GM18508 (cell line): ENCODE measurements around the gene PPM1L.

Experiments
- ATAC-seq: cut with Tn5 transposase; IDR thresholded peaks from one replicate; pipeline ENCODE4 v1.9.1; 2021; ENCODE audit warnings: moderate number of reproducible peaks; ENCODE audit not compliant: insufficient read depth, unreplicated experiment

PPM1L gene

DNA sequence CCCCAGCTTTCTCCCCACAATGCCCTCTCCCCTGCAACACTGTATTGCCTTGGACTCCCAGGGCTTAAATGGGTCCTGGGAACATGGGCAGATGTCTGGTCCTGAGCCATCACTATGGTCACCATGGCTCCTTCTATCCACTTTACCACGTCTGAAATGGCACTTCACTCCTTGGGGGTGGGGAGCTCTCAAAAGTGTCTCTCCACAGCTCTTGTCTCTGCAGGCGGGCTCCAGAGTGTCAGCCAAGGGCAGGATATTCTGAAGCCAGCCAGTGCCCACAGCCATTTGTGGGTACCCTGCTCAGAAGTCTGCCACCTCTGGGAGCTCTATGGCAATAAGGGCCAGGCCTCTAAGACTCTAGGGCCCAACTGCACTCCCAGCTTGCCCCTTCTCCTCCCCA lies 163.9 kb downstream of the PPM1L start:
- no peak for ATAC-seq

DNA sequence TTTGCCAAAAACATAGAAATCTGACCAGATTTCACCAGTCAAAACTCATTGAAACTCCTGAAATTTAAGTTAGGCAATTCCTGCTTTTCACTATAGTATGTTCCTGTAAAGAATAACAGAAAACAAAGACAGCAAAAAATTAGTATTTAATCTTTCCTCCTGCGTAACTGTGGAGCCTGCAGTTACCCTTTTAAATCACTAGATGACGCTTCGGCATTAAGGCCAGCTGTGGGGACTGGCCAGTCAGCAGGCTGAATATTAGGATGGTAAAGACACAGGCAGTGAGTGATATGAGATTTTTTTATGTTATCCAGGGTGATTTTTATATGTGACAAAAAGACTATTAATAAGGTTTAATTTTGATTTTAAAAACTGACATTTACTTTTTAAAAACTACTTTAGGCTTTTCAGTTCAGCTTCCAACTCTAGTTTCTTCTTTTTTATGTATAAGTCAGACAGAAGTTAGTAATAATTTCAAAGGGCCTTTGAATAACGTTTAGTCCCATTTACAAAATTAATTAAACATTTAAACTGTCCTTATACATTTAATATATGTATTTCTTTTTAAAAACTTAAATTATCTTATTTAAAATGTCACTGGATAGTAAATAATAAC lies 165.1 kb downstream of the PPM1L start:
- ATAC-seq, result no peak

DNA sequence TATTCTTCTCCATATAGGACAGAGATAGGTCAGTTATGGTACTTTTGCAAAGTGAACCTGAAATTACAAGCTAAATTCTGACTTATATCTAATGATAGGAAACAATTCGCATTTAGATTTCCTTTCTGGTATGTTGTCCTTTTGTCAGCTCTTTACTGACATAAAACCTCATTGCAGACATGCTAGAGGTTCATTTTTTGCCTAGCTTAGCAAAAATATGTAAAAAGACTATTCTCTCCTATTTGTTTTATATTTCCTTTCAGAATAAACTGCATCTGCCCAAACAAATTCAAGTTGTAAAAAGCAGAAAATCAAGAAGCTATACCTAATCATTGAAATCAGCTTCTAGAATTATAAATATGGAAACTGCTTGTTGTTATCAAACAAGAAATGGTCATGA lies 168.7 kb downstream of the PPM1L start:
- no peak for ATAC-seq

DNA sequence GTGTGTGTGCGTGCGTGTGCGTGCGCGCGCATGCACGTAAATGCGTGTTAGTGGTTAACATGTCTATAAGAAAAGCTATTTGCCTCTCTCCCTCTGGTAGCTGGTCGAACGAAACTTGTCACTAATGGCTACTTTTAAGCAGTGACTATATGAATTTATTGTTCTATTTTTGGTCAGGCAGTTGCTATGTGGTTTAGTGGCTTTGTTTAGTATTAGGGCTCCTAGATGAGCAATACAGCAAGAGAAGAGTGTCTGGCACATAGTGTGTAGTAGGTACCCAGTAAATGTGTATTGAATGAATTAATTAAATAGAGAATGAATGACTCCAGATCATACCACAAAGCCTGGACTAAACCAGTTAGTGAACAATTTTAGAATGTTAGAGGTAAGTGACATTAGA lies 171.6 kb downstream of the PPM1L start:
- no peak for ATAC-seq

DNA sequence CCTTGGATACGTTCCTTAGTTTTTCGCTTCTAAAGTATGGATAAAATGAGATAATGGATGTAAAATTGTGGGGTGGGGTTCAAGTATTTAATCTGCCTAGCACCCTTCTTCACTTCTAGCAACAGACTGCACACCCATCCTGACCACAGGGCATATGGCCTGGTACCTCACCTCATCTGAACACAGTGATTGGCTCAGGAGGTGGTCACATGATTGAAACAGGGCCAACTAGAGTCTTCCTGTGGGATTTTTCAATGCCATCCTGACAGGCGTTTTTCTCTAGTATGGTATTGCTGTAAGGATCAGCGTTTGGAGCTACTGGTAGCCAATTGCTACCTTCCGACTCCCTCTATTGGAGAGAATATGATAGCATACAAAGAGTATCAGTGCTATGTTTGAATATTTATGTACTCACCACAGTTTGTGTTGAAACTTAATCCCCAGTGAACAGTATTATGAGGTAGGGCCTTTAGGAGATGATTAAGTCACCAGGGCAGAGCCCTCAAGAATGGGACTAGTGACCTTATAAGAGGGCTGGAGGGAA lies 172.2 kb downstream of the PPM1L start:
- no peak for ATAC-seq

DNA sequence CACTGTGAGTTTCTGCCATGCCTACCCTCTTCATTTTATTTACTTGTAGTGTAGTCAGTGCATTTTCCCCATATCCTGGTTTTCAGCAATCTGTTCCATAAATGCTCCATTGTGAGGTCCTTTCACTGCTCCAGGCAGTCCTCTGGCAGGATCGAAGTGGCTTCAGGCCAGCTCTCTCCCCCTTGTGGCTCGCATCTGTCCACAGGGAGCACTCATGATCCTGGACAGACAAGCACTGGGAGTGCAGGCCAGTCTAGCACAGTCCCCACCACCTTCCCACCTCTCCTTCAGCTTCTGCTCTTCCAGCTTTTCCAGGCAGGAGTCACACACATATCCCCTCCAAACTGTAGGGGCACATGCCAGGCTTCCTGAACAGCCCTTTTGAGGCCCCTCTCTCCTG lies 173.6 kb downstream of the PPM1L start:
- ATAC-seq, result no peak

DNA sequence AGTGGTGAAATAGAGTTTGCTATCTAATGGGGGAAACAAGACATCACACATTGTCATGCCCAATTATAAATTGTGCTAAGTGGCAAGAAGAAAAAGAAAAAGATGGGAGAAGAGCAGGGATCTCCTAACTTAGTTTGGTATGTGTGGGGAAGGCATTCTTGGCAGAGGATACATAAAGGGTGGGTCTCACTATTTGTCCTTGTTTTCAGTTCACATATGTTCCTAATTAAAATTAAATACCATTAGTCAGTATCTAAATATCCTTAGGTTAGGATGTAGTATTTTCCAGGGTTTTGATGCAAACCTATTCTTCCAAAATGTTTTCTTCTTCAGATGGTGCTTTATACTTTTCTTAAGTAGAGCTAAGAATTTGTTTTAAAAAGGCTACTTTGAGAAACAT lies 175.4 kb downstream of the PPM1L start:
- no peak for ATAC-seq

DNA sequence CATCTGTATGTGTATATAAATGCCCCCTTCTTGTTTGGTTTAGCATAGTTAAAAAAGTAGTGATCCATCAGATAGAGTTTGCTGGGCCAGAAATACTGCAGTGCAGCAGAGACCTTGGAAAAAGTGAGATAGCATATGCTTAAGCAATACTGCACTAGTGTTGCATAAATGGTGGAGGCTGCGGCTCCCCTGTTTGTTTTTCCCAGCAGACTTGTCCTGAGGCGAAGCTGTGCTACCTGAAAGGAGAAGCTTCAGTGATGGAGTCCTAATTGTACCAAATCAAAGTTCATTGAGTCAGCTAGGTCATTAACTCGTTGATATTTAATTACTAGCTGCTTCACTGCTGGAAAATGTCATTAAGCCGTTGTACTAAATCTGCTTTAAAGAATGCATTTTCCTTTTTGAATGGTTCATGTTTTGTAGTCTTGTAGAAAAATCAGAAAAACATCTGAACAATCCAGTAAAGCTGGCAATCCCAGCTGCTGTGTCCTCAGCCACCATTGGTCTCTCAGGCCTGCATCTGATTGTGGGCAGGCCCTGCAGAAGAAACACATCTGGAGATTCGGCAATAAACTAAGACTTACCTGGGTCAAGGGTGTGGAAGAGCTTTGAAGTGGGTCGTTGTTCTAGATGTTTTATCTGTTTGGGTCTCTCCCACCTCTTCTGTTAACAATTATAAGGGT lies 179.5 kb downstream of the PPM1L start:
- ATAC-seq, result no peak

DNA sequence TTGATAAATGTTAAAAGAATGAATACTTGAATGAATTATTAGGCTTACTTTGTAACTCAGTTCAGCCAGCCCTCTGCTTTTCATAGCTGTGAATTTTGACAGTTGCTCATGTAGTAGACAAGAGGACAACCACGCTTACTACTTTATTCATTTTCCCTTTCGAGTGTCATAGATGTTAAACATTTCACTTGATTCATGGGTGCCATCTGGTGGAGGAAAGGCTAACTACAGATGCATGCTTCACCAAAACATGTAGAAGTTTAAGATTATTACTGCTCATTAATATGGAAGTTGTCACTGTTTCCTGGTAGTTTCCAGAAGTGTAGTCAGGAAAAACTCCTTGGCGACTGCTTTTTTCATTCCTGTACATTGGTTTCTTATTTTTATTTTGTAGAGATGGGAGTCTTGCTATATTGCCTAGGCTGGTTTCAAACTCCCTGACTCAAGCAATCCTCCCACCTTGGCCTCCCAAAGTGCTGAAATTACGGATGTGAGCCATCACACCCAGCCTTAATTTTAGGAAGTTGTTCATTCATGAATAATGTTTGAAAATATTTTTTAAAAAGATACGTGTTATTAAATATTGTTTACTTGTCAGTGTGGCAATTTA lies 186.0 kb downstream of the PPM1L start:
- peak; percentile 82 for ATAC-seq

DNA sequence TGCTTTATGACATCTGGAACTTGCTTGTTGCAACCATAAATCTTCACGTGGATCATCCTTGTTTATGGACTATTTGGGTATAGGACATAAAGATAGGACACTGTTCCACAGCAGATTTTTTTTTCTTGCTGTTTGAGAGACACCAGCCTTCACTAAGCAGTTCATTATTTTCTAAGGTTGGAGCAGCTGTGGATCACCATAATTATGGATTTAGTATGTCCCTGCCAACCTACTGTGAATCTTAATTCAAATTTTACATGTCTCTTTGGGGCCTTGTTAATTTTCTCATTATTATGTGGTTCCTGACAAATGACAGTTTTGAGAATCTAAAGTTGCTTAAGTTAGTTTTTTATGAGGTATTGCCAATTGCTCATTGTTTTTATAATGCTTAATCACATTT lies 188.0 kb downstream of the PPM1L start:
- no peak for ATAC-seq

DNA sequence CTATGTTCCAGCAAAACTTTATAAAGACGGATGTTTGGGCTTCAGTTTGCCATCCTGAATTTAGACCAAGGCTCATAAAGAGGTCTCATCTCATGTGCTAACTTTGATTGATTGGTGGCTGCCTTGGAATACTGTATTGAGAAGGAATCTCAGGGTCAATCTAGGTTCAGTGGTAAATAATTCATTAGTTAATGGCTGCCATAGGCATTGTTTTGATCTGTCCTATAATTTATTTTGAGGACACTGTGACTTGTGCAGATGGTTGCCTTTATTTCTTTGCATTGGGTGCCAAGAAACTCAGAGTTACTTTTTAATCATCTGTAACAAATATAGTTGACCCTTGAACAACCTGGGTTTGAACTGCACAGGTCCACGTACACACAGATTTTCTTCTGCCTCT lies 189.3 kb downstream of the PPM1L start:
- no peak for ATAC-seq

DNA sequence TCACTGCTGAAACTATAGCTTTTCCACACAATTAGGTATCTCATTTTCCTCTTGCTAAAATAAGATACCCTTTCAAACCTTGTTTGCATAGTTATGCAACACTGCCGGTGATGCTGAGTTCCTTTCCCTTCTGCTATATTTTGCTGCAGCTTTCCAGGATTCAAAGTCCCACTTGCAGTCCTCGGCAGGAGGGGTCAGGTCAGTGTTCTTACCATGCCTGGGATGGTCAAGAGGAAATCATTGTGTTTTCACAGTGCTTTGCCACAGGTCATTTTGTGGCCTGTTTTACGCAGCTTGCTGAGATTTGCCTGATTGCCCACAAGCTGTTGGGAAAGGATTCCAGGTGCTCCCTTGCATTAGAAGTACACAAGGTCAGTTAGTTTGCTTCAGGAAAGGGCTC lies 192.2 kb downstream of the PPM1L start:
- ATAC-seq, result no peak

DNA sequence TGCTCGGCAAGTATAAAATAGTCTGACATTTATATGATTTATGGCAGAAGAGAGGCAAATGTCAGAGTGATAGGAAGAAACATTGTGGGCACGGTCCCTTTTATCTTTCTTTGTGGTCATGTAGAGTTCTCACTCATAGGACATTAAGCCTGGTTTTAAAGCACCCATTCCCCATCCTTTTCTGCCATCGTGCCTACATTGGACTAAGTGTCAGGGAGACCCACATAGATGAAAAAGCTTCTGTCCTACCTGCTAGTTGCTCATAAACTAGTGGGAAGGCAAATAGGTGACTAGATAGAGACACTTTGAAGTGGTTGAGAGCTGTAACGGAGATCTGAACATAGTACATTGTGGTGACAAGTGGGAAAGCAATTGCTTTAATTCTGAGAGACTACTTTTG lies 193.4 kb downstream of the PPM1L start:
- no peak for ATAC-seq

DNA sequence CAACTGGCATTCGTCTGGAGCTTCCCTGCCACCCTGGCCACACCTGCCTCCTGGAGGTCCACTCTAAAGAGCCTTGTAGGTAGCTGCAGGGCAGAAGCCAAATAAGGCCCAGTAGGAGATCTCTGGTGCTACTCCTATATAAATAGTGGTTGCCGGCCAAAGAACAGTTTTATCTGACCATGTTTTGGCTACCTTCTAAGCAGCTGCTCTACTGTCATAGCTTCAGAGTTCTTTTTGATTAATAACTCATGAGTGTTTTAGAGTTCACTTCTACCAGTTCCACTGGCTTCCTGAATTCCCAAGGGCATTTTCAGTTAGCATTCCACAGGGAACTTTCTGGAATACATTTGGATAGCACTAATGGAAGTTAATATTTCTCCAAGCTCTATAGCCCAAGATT lies 194.5 kb downstream of the PPM1L start:
- ATAC-seq, result no peak

DNA sequence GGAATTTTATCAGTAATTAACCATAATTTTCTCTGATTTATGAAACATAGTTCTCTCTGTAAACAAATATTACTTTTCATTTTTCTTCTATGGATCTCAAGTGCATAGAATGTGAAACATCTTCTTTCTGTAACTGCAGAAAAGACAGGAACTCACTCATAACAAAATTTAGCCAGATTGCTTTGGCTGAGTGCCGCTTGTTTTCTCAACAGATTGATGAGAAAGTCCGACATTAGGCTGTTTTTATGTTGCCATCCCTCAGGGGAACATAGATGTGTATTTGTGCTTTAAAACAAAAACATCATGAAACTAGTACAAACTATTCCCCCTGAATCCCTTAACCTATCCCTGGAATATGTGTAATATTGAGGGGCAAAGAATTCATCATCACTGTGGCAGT lies 194.9 kb downstream of the PPM1L start:
- no peak for ATAC-seq

DNA sequence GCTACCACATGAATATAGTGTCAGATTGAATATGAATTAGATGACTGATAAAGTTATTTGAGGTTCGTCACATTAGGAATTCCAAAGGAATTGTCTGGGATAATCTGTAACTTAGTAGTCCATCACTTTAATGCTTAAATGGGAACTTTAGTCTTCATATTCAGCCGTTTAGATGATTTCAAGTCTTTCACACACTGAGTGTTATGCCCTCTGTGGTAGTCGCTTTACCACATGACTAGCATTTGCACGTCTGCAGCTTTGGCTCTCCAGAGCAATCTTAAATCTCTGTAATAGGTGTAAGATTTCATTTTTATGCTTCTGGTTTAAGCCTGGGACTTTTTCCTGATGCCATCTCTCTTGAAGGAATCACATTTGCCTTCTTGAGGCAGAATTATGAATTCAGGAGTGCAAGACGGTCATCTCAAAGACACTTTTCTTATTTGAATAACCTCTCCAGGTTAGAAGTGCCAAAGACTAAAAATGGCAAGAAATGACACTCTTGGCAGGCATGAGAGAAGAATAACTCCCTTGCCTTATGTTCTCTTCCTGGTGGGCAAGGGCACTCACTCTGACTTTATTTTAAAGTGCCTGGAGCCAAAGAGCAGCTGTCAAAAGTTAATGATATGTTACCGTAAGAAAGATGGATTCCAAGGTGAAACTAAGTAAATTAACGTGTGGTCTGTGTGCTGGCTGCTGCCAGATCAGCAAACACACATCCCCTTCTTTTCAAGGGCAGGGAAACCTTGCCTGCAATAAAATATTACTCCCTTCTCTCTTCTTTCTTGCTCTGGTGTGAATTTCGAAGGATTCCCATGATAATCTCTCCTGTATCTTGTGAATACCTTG lies 195.8 kb downstream of the PPM1L start:
- ATAC-seq, result no peak

DNA sequence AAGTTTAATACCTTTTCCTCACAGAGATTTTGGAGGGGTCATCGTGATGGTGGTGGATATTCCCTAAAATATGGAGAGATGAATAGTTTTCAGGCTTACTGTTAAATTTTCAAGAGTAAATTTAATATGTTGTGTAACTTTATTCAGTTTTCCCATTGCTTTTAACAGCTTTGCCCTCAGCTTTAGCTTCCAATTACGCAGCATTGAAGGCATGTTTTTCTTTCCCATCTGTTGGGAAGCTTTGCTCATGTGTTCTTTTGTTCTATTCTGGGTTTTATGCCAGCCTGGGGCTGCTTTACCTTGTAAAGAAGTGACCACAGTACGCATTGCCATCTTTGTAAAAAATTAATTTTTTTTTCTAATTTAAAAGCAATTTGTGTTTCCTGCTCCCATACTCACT lies 197.7 kb downstream of the PPM1L start:
- ATAC-seq, result no peak

DNA sequence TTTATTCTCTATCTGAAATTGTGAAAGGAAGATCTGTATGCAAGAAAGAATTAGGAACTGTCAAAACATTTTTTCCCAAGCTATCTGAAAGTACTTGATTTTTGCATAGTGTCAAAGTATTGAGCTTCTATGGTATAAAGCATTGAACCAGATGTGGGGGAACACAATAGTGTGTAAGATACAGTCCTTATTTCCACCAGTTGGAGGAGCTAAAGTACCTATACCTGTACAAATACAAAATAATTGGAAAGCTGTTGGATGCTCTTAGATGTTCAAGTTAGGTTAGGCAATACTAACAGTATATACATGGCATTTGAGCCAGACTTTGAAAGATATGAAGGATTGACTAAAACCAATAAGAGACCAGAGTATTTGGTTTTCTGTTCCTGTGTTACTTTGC lies 200.8 kb downstream of the PPM1L start:
- peak; percentile 84 for ATAC-seq

DNA sequence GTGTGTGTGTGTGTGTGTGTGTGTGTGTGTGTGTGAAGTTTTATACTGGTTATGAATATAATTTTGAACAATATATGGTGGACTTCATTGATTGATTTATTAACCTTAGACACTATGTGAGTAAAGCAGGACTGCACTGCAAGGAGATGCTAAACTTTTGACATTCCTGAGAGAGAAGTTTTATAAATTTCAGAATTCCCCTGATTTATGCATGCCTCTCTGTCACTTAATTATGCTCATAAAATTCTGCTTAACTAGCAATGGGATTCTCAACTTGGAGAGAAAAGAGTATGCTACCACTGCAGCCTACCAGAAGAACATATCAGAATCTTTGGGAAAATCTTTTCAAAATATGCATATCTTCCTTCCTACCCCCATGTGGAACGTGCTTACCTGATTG lies 204.5 kb downstream of the PPM1L start:
- ATAC-seq, result no peak

DNA sequence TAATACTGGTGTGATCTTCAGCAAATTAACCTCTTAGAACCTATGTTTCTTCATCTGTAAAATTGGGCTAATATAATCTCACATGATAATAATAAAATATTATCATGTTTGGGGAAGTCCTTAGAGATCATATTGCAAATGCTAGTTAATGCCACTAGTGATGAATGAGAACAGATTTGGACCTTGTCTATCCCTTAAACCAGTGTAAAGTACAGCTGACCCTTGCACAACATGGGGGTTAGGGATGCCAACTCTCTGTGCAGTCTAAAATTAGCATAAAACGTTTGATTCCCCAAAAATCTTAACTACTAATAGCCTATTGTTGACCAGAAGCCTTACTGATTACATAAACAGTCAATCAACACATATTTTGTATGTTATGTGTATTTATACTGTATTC lies 207.9 kb downstream of the PPM1L start:
- no peak for ATAC-seq

DNA sequence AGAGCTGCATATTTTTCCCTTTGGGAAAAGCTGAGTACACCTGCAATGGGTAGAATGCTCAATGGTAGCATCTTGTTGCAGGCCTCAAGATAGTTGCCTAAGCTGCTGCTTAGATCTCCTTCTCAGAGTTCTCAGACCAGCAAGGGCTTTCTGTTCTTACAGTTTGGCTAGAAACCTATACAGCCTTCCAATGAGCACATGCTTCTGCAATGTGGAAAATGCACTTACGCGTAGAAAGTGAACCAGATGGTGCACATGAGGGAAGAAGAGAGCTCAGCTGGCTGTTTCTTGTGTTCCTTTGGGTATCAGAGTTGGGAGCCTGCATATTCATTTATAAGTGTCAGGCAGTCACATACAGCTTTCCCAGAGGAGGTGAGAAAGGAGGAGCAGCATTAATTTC lies 212.7 kb downstream of the PPM1L start:
- no peak for ATAC-seq
